H7 (cell line): ENCODE results near the gene CTSD. TPM values are rescaled to one million over a fixed set of nuclear protein-coding genes. Genes with fewer than 3 reads are reported as not detected.

ENCODE experiments used
- DNase-seq: peaks from one replicate; pipeline ENCODE4 v3.0.0; 2012
- H3K27me3 ChIP-seq: 2 replicates; pipeline ENCODE4 v1.6.0; 2011; ENCODE audit warnings: mild to moderate bottlenecking, low read length; ENCODE audit not compliant: control insufficient read depth, insufficient read depth
- H3K36me3 ChIP-seq: replicated peaks from 2 replicates; pipeline ENCODE4 v1.5.1; 2011; ENCODE audit warnings: low read length; ENCODE audit not compliant: control insufficient read depth, insufficient read depth
- H3K4me3 ChIP-seq: 2 replicates; pipeline ENCODE4 v1.5.1; 2011; ENCODE audit warnings: low read depth, mild to moderate bottlenecking, control low read depth, low read length, moderate library complexity; ENCODE audit not compliant: insufficient read depth
- total RNA-seq: library from RNA; depleted of rRNA; stranded (reverse); fragments of >200 nt; shearing (Covaris generic); gene quantifications from 2 replicates; pipeline ENCODE4 v1.2.3, GENCODE V29; 2014

CTSD gene
- total RNA-seq, 1 experiment from 2014 or later = 235 TPM

DNA sequence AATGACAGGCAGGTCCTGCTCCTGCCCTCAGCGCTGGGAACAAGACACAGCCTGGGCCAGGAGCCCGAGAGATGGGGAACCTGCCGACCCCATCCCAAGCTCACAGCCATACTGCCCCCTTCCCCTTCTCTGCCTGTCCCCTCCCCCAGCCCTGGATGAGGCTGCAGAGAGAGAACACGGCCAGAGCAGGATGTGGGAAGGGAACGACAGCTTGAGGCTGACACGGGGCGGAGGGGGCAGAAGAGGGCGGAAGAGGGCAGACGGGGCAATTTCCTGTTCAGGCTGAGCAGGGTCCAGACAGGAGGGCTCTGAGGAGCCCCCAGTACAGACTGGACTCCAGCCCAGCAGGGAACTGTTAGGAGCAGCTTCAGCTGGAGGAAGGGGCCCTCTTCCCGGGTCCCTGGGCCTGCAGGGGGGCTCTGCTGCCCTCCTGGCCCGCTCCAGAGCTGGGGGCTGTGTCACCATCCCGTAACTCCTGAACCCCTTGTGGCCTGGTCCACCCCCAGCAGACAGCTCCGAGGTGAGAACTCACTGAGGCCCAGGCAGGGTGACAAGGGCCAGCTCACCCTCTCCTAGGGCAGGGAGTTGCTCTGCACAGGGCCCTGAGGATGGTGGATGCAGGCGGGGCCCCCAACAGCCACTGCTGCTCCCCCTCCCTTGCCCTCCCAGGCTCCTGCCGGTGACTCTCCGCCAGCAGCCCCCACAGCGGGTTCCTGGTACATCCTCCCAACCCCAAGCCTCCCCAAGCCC is 5.7 kb downstream of the CTSD start:
- DNase-seq = peak; percentile 51
- no peaks in the 10 kb centered on the region for H3K27me3 ChIP-seq
- H3K4me3 ChIP-seq = no peak overlapping the region
- peaks cover 2% of the 10 kb centered on the region for H3K36me3 ChIP-seq

DNA sequence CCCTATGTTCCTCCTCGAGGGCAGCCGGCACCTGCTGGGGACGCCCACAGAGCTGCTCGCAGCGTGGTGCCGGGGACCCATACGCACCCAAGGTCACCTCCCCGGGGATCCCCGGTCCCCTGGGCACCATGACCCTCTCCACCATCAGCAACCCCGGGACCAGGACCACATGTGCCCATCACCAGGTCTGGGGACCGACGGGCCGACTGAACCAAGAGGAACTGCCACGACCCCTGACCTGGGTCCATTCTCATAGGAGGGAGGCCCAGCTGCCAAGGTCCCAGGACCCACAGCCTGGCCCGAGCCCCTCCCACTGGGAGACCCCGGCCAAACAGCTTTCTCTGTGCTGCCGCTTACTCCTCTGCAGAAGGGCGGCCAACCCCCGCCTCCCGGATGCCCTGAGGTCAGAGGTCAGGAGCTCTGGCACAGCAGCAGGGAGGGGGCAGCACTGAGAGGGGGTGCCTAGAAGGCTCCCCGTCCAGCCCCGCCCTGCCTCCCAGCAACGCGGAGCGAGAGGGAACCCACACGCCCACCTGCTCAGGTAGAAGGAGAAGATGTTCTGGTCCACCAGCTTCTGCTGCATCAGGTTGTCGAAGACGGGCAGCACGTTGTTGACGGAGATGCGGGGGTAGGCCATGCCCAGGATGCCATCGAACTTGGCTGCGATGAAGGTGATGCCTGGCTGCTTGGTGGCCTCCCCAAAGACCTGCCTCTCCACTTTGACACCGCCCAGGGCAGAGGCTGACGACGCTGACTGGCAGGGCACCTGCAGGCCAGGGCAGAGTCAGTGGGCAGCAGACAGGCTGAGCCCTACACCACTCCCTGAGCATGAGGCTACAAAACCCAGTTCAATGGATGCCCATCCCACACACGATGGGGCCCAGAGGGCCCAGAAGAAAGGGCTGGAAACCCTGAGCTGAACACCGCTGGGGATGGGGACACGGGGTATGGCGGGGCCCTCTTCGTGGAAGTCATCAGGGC is 6.6 kb downstream of the CTSD start:
- peak; percentile 70 for DNase-seq

DNA sequence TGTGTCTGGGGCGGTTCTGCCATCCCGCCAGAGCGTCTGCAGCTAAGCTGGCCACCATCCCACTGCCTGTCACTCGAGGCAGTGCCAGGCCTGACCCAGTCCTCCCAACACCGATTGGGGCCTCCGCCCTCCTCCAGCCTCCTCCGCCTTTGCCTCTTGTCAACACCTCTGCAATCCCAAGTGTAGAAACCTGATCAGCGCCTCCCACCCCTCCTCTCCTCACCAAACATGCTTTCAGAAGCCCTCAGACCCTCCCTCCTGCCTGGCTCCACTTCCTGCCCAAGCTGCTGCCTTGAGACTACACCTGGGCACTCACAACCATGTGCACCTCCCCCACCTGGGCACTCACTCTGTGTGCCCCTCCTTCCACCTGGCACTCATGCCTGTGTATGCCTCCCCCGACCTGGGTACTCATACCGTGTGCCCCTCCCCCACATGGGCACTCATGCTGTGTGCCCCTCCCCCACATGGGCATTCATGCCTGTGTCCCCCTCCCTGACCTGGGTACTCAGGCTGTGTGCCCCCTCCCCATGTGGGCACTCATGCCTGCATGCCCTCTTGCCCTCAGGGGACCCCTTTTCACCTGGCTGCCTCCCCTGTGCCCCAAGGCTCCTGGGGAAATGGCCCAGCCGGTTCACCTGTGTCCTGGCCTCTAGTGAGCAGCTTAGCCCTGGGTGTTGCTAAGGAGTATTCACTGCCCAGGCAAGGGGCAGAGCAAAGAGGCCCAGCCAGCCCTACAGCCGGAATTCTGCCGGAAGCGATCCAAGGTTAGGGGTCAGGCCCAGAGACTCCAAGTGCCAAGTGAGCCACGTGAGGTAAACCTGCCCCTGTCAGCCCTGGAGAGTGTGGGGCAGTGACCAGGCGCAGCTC is 7.8 kb downstream of the CTSD start:
- peaks cover 2% of the 10 kb centered on the region for H3K36me3 ChIP-seq
- DNase-seq = peak; percentile 43
- no peaks in the 10 kb centered on the region for H3K27me3 ChIP-seq
- H3K4me3 ChIP-seq = no peak overlapping the region

More for the DNA sequence above, 6.6 kb downstream of the CTSD start:
- Histone ChIP-seq H3K4me3 (no peak overlapping the region), H3K36me3 (peaks cover 2% of the 10 kb centered on the region), H3K27me3 (no peaks in the 10 kb centered on the region)

DNA sequence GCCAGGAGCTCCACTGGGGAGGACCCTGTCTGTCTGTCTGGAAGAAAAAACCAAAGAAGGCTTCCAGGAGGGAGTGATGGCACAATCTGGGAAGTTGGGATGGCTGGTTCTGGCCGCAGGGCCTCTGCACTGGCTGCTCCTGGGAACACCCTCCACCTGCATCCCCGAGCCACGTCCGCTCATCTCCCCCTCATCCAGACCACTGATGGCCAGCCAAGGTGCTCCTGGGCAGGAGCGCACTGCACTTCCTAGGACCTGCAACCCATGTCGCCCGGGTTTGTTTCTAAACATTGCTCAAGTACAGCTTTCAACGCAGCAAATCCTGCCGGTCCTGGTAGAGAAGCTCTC is 8.4 kb downstream of the CTSD start:
- no peak overlapping the region for H3K4me3 ChIP-seq
- peaks cover under 1% of the 10 kb centered on the region; the same call in 1 of the 2 replicates for H3K27me3 ChIP-seq
- DNase-seq = no peak
- H3K36me3 ChIP-seq = peaks cover 2% of the 10 kb centered on the region

DNA sequence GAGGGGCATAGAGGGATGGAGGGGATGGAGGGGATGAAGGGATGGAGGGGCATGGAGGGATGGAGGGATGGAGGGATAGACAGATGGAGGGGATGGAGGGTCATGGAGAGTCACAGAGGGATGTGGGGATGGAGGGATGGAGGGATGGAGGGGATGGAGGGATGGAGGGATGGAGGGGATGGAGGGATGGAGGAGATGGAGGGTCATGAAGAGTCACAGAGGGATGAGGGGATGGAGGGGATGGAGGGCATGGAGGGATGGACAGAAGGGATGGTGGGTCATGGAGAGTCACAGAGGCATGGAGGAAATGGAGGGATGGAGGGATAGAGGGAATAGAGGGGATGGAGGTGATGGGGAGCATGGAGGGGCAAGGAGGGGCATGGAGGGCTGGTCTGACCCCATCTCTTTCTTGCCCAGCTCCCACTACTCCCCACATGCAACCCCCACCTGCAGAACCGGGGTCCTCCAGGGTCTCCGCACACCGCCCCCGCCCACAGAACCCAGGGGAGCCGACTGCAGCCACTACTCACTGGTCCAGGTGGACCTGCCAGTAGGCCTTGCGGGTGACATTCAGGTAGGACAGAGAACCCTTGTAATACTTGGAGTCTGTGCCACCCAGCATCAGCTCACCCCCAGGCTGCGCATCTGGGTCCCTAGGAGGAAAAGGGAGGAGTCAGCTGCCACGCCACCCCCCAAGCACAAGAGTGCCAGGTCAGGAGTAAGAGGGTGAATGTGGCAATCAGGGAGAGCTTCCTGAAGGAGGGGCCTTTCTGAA is 9.2 kb downstream of the CTSD start:
- DNase-seq = no peak
- Histone ChIP-seq H3K4me3 (no peak overlapping the region), H3K36me3 (peaks cover 2% of the 10 kb centered on the region), H3K27me3 (peaks cover 8% of the 10 kb centered on the region)

DNA sequence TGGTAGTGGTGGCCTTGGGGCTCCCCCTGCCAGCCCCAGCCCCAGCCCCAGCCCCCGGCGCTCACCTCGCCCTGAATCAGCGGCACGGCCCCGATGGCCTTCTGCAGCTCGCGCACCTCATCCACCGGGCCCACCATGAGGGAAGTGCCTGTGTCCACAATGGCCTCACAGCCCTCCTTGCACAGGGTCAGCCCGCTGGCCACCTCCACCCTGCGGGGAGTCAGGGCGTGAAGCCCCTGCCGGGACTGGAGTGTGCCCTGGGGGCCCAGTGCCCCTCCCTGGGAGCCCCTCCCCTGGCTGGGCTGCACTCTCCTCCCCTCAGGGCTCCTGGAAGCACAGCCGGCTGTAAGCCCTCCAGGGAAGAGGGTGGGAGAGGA is 9.8 kb downstream of the CTSD start:
- H3K27me3 ChIP-seq = peaks cover 15% of the 10 kb centered on the region
- peak; percentile 48 for DNase-seq
- peaks cover 2% of the 10 kb centered on the region for H3K36me3 ChIP-seq
- no peak overlapping the region for H3K4me3 ChIP-seq

DNA sequence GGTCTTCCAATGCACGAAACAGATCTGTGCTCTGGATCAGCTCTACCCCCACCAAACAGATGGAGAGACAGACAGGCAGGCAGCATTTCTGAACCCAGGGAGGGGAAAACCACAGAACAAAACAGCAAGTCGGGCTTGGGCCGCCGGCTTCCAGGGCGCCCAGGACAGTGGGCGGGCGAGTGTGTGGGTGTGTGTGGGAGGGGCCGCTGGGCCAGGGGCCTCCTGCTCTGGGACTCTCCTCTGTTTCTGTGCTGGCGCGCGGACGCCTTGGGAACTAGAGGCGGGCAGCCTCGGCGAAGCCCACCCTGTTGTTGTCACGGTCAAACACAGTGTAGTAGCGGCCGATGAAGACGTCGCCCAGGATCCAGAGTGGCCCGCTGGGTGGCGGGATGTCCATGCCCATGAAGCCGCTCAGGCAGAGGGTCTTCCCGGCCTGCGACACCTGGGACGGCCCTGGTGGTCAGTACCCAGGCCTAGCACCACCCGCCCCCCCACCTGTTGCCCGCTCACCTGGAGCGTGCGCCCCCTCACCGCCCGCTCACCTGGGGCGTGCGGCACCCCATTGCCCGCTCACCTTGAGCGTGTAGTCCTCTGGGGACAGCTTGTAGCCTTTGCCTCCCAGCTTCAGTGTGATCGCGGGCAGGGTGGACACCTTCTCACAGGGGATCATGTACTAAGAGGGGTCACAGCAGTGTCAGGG is 10.3 kb downstream of the CTSD start:
- H3K36me3 ChIP-seq = peaks cover 2% of the 10 kb centered on the region
- H3K4me3 ChIP-seq = no peak overlapping the region
- H3K27me3 ChIP-seq = peaks cover 20% of the 10 kb centered on the region
- DNase-seq = peak; percentile 51

DNA sequence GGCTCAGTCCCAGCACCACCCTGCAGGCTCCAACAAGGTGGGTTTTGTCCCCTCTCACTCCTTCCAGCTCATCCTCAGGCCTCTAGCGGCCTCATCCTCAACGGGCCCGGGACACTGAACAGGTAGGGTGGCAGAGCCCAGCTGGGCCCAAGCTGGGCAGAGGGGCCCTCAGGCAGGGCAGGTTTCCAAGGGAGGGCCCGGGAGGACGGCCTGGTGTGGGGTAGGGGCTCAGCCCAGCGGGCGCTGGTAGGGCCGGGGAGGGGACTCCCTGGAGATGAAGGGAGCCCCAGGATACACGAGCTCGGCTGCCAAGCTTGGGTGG is 10.9 kb downstream of the CTSD start:
- peaks cover 2% of the 10 kb centered on the region for H3K36me3 ChIP-seq

DNA sequence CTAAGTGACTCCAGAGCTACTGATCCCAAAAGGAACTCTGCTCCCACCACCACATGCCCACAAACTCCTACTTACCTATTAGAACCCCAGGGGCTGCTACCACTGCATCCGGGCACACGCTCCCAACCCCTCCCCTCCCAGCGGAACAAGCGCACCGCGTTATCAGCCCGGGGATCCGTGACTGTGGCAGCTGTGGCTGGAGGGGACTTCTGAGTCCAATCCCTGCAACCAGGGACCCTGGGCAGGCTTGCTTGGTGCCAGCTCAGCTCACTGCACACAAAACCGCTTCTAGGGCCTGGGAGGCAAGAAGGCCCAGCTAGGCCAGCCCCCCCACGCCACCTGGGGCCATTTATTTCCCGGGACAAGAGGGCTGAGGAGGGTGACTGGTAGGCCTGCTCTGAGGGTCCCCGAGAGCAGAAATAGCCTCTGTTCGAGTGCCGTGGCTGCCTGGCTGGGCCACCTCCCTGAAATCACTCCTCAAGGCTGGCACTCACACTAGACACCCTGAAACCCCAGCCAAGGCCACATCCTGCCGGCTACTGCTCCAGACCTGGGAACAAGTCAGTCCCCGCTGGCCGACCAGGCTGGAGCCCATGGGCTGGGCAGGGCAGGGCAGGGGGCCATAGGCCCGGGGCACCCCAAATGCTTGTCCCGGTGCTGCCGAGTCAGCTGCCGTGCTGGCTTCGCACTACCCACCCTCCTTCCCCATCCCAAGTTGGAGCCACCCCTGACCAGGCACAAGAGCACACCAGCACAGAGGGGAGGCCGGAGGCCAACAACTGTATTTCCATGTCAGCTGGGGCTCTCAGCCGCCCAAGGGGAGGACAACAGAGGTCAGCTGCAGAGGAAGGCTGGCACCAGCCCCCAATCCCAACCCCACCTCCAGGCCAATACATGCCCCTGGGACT is 11.5 kb downstream of the CTSD start:
- no peak overlapping the region for H3K4me3 ChIP-seq
- peak; percentile 60 for DNase-seq
- H3K27me3 ChIP-seq = peaks cover 27% of the 10 kb centered on the region
- peaks cover under 1% of the 10 kb centered on the region for H3K36me3 ChIP-seq

More for the DNA sequence above, 10.9 kb downstream of the CTSD start:
- H3K27me3 ChIP-seq = peaks cover 25% of the 10 kb centered on the region
- peak; percentile 41 for DNase-seq
- H3K4me3 ChIP-seq = no peak overlapping the region

DNA sequence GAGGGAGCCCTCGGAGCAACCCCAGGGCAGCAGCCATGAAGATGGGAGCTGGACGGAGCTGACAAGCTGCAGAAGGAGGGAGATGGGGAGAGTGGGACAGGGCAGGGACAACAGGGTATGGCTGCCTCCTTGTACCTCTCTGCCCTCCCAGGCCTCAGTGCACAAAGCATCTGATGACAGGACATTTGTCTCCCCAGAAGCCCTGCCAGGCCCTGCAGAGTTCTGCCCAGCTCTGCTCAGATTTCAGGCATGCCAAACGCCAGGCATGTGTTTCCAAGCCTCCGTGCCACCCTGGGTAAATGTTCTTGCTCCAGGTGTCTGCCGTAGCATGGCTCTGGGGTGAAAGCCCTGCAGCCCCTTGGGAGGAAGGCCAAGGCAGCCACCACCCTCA is 12.2 kb downstream of the CTSD start:
- H3K4me3 ChIP-seq = no peak overlapping the region
- H3K36me3 ChIP-seq = no peaks in the 10 kb centered on the region; the same call in none of the 2 replicates
- H3K27me3 ChIP-seq = peaks cover 27% of the 10 kb centered on the region
- DNase-seq = no peak

DNA sequence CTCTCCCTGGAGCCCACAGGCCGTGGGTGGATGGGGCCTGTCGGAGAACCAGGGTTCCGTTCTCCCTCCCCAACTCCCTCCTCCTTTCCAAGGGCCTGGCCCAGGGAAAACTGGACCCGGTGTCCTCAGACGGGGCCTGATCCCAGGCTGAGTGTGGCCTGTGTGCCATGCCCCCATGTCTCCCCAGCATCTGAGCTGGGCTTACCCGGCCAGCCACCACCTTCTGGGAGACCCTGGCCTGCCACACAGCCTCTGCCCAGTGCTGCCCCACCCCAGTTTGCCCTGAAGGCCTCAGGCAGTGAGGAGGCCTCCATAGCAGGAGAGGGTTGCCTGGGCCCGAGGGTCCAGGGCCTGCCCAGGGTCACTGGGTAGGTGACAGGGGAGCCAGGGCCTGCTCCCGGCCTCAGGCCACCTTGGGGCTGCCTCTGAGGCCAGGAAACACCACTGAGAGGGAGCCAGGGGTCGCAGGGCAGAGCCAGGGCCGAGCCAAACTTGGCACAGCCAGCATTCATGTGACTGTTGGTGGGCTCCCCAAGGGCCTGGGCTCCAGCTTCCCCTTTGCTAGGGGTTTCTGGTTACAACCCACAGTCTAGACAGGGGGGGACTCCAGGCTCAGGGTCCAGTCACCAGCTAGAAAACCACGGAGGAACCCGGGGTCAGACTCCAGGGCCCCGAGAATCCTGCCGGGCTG is 12.7 kb downstream of the CTSD start:
- no peaks in the 10 kb centered on the region; the same call in none of the 2 replicates for H3K36me3 ChIP-seq
- peaks cover 27% of the 10 kb centered on the region for H3K27me3 ChIP-seq
- H3K4me3 ChIP-seq = no peak overlapping the region
- peak; percentile 69 for DNase-seq

DNA sequence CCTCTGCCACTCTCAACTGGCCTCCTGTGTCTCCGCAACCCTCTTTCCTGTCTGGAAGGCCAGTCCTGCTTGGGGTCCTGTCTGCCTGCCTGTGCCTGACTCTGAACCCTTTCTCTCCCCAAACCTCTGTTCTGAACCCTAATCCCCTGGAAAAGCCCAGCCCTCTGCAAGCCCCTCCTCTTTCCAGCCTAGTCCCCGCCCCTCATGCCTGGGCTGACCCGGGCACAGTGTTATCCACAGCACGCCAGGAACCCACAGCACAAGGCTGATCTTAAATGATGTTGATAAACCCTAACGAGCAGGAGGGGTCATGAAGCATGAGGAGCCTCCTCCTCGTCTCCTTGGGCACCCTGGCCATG is 13.3 kb downstream of the CTSD start, which contains the start of gene IFITM10:
TSS of gene IFITM10 (minus strand) at position 115 of the 359 bp plus-strand sequence. CDS start 153 bp downstream, outside the sequence.
- H3K27me3 ChIP-seq = peaks cover 27% of the 10 kb centered on the region
- no peaks in the 10 kb centered on the region; the same call in none of the 2 replicates for H3K36me3 ChIP-seq
- H3K4me3 ChIP-seq = no peak within 1 kb of the TSS; the same call in 1 of the 2 replicates
- peak; percentile 88 for DNase-seq
